ENCODE data around the gene KIF11. TPM values are rescaled to one million over a fixed set of nuclear protein-coding genes. Genes with fewer than 3 reads are reported as not detected.

Gene KIF11
- polyA plus RNA-seq, 2 of the 4 experiments (the other 2 are of a cell fraction) = 32.5 to 38.7 TPM

DNA sequence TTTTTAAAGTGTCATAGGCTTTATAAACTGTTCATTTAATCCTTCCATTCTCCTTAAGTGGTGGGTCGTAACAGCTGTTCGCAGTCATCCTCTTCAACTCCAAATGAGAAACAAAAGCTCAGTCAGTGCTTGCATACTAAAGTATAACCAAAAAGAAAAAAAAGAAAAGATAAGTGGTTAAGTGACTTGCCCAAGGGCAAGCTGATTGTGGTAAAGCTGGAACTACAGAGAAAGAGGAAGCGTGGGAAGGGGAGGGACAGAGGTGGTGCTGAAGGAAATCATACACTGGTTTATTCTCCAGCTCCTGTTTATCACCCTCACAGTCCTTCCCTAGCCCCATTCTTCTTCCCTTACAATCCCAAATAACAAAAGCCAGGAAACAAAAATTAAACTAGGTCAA, 48.6 kb upstream of the KIF11 start:
- DNase-seq (ENCODE audit: low read depth in 1 of 2, low spot score in 1 of 2) (no peak), ATAC-seq (no peak), FAIRE-seq (no peak)
- no peaks in the 10 kb centered on the region for H3K9me3 ChIP-seq
- CTCF ChIA-PET = interaction anchor here (0.7 to 2.2 kb wide), 6 partner anchors 9 to 899 kb away, joined by 3 to 6 read pairs (median 4); no protein-coding TSS in a partner anchor
- H3K4me2 ChIP-seq = no peak overlapping the region
- POLR2A ChIA-PET = no interaction called here
- H3K4me3 ChIP-seq = no peak overlapping the region
- TF ChIP-seq ZC3H11A (IDR thresholded peaks at IDR 0.05) (no peak), CBX2 (IDR thresholded peaks at IDR 0.05; ENCODE audit: borderline replicate concordance, low read depth) (no peak), BHLHE40 (IDR thresholded peaks at IDR 0.05; ENCODE audit: low read depth, low read length) (no peak), ZSCAN20 (CRISPR knock-in tag; IDR thresholded peaks at IDR 0.05) (no peak), FOSB (CRISPR knock-in tag; IDR thresholded peaks at IDR 0.05) (no peak), HDAC2 (IDR thresholded peaks at IDR 0.05) (no peak), CBX8 (IDR thresholded peaks at IDR 0.05) (no peak), EHMT2 (IDR thresholded peaks at IDR 0.05; ENCODE audit: low read depth) (no peak), POLR2AphosphoS2 (conservative IDR thresholded peaks at IDR 0.05; ENCODE audit: low read length) (no peak), JUNB (IDR thresholded peaks at IDR 0.05) (no peak), JUN (IDR thresholded peaks at IDR 0.05) (no peak), MYC (IDR thresholded peaks at IDR 0.05; ENCODE audit: borderline replicate concordance, low read length) (no peak), NFE2L2 (conservative IDR thresholded peaks at IDR 0.05; ENCODE audit: low read length) (no peak), EHF (CRISPR knock-in tag; IDR thresholded peaks at IDR 0.05) (no peak), RFX5 (IDR thresholded peaks at IDR 0.05) (no peak), SREBF2 (IDR thresholded peaks at IDR 0.05) (no peak), HEYL (CRISPR knock-in tag; IDR thresholded peaks at IDR 0.05) (no peak)
- TF ChIP-seq, protein P1, sequence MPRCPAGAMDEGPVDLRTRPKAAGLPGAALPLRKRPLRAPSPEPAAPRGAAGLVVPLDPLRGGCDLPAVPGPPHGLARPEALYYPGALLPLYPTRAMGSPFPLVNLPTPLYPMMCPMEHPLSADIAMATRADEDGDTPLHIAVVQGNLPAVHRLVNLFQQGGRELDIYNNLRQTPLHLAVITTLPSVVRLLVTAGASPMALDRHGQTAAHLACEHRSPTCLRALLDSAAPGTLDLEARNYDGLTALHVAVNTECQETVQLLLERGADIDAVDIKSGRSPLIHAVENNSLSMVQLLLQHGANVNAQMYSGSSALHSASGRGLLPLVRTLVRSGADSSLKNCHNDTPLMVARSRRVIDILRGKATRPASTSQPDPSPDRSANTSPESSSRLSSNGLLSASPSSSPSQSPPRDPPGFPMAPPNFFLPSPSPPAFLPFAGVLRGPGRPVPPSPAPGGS (IDR thresholded peaks at IDR 0.05) = no peak
- TF ChIP-seq, protein P2, sequence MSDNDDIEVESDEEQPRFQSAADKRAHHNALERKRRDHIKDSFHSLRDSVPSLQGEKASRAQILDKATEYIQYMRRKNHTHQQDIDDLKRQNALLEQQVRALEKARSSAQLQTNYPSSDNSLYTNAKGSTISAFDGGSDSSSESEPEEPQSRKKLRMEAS (IDR thresholded peaks at IDR 0.05) = no peak
- no peak overlapping the region for H3K27ac ChIP-seq
- WGBS (ENCODE audit: missing lambda C conversion rate) = 94% methylated on average over 3 of the region's 3 CpGs
- no peaks in the 10 kb centered on the region for H3K4me1 ChIP-seq

DNA sequence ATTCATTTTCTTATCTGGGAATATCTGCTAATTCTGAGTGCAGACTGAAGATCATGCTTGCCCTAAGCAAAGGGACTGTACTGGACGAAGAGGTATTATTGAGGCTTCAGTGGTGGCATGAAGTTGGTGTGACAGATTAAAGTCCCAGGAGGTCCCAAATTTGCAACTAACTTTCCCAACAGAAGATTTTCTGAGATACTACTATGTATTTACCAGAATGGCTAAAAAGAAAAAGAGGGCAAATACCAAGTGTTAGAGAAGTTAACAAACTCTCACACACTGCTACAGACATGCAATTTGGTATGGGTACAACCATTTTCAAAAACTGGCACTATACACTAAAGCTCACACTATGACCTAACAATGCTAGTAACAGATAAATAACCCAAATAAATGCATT, 47.4 kb upstream of the KIF11 start:
- no peaks in the 10 kb centered on the region for H3K4me1 ChIP-seq
- POLR2A ChIA-PET = no interaction called here

More for the DNA sequence above, 47.4 kb upstream of the KIF11 start:
- Histone ChIP-seq H3K4me2 (no peak overlapping the region), H3K27ac (no peak overlapping the region), H3K9me3 (no peaks in the 10 kb centered on the region), H3K4me3 (no peak overlapping the region)
- no peak for DNase-seq (ENCODE audit: low read depth in 1 of 2, low spot score in 1 of 2)
- no peak for FAIRE-seq
- WGBS (ENCODE audit: missing lambda C conversion rate) = 89% methylated on average over 1 of the region's 1 CpG
- no peak for ATAC-seq
- CTCF ChIA-PET = interaction anchor here (1.0 to 2.2 kb wide), 4 partner anchors 10 to 30 kb away, joined by 3 to 5 read pairs (median 4); no protein-coding TSS in a partner anchor
- TF ChIP-seq ZFP36 (IDR thresholded peaks at IDR 0.05; ENCODE audit: borderline replicate concordance, partially characterized antibody) (no peak), TP53 (CRISPR knock-in tag; IDR thresholded peaks at IDR 0.05) (no peak), FOSB (CRISPR knock-in tag; IDR thresholded peaks at IDR 0.05) (no peak), KDM5A (IDR thresholded peaks at IDR 0.05) (no peak), JUNB (IDR thresholded peaks at IDR 0.05) (no peak), HOXB13 (CRISPR knock-in tag; IDR thresholded peaks at IDR 0.05; ENCODE audit: low read depth) (no peak), ZNF302 (CRISPR knock-in tag; IDR thresholded peaks at IDR 0.05) (no peak), ZC3H11A (IDR thresholded peaks at IDR 0.05) (no peak), NFE2L2 (conservative IDR thresholded peaks at IDR 0.05; ENCODE audit: low read length) (no peak), SMC3 (IDR thresholded peaks at IDR 0.05) (no peak), POLR2A (IDR thresholded peaks at IDR 0.05; ENCODE audit: low read length) (no peak), PHF8 (IDR thresholded peaks at IDR 0.05; ENCODE audit: borderline replicate concordance, low read depth) (no peak), HDAC2 (IDR thresholded peaks at IDR 0.05) (no peak), MYC (IDR thresholded peaks at IDR 0.05; ENCODE audit: borderline replicate concordance, low read length) (no peak), CBX2 (IDR thresholded peaks at IDR 0.05; ENCODE audit: borderline replicate concordance, low read depth) (no peak)
- TF ChIP-seq, protein P2 (IDR thresholded peaks at IDR 0.05) = no peak
- TF ChIP-seq, protein P3, sequence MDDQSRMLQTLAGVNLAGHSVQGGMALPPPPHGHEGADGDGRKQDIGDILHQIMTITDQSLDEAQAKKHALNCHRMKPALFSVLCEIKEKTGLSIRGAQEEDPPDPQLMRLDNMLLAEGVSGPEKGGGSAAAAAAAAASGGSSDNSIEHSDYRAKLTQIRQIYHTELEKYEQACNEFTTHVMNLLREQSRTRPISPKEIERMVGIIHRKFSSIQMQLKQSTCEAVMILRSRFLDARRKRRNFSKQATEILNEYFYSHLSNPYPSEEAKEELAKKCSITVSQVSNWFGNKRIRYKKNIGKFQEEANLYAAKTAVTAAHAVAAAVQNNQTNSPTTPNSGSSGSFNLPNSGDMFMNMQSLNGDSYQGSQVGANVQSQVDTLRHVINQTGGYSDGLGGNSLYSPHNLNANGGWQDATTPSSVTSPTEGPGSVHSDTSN (IDR thresholded peaks at IDR 0.05) = no peak
- TF ChIP-seq, protein P4, sequence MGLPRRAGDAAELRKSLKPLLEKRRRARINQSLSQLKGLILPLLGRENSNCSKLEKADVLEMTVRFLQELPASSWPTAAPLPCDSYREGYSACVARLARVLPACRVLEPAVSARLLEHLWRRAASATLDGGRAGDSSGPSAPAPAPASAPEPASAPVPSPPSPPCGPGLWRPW (IDR thresholded peaks at IDR 0.05) = no peak

Measured in A549 (cell line).